Neural cell (in vitro differentiated cells): ENCODE results near the gene AKT1S1.

Experiments
- CTCF ChIP-seq: fragments of 450-650 bp; IDR thresholded peaks from 2 replicates; pipeline ENCODE4 v1.5.1; 2014; ENCODE audit warnings: antibody characterized with exemption, mild to moderate bottlenecking, moderate library complexity; ENCODE audit not compliant: poor library complexity, severe bottlenecking
- EP300 ChIP-seq: fragments of 450-650 bp; conservative IDR thresholded peaks from 2 replicates; pipeline ENCODE4 v1.6.1; 2014; ENCODE audit warnings: antibody characterized with exemption, mild to moderate bottlenecking, moderate library complexity; ENCODE audit not compliant: poor library complexity, severe bottlenecking
- EZH2 ChIP-seq: fragments of 200-600, 300-800 bp; shearing (Covaris generic), sonication (generic); IDR thresholded peaks from 2 replicates; pipeline ENCODE4 v1.6.1; 2014; ENCODE audit warnings: antibody characterized with exemption, low read length, borderline replicate concordance, mild to moderate bottlenecking; ENCODE audit not compliant: insufficient read depth, poor library complexity, severe bottlenecking
- MXI1 ChIP-seq: fragments of 450-650 bp; conservative IDR thresholded peaks from 2 replicates; pipeline ENCODE4 v1.6.1; 2014; ENCODE audit warnings: antibody characterized with exemption, mild to moderate bottlenecking; ENCODE audit not compliant: poor library complexity, severe bottlenecking
- POLR2AphosphoS5 ChIP-seq: IDR thresholded peaks from 2 replicates; pipeline ENCODE4 v1.6.1; 2012
- RAD21 ChIP-seq: fragments of 450-650 bp; conservative IDR thresholded peaks from 2 replicates; pipeline ENCODE4 v1.6.1; 2014; ENCODE audit warnings: antibody characterized with exemption, mild to moderate bottlenecking, moderate library complexity
- SMC3 ChIP-seq: fragments of 450-650 bp; conservative IDR thresholded peaks from 2 replicates; pipeline ENCODE4 v1.6.1; 2014; ENCODE audit warnings: antibody characterized with exemption, mild to moderate bottlenecking, moderate library complexity; ENCODE audit not compliant: poor library complexity

GRCh38 chr19:49853852-49854377 is 23.2 kb downstream of the AKT1S1 start:
- TF ChIP-seq RAD21 (no peak), POLR2AphosphoS5 (no peak), CTCF (no peak), SMC3 (no peak), EZH2 (no peak), MXI1 (no peak), EP300 (no peak)
